Amygdala (tissue), 56 donors: ENCODE results near the gene CLIP2.
"Not testable (repeated sequence)": the region's sequence is repeated elsewhere in the genome, so short reads cannot be mapped to it uniquely, and the experiment has no call there.

Experiments used
- DNase-seq, 56 donors: peaks; one replicate each; lab custom pipeline; 2025; lab: John Stamatoyannopoulos, UW

CLIP2 gene

GRCh38 chr7:74289018-74289658 is at the start of gene CLIP2:
Gene CLIP2, plus strand, starts transcription at chr7:74289407. Its CDS starts 28,140 bp downstream, at chr7:74317547.
- DNase-seq, result peak in 55 of 56 donors; percentile 35 to 91 (median 78)

- DNase-seq, result no peak
Observed at GRCh38 chr7:74240482-74240881, 48.7 kb upstream of the CLIP2 start.

GRCh38 chr7:74242122-74242443 is 47.1 kb upstream of the CLIP2 start:
- no peak for DNase-seq

GRCh38 chr7:74246497-74246896 is 42.7 kb upstream of the CLIP2 start:
- DNase-seq, result no peak

- DNase-seq, result no peak
Observed at GRCh38 chr7:74248156-74248555, 41.1 kb upstream of the CLIP2 start.

DNA sequence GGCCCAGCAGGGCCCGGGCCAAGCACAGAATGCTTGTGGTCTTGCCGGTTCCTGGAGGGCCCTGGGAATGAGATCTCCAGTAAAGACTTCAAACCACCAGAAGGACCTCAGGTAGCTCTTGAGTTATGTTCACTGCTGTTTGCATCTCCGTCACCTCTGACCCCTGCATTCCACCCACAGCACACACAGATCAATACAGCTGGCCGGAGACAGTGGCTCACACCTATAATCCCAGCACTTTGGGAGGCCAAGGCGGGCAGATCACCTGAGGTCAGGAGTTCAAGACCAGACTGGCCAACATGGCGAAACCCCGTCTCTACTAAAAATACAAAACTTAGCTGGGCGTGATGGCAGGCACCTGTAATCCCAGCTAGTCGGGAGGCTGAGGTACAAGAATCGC is 40.1 kb upstream of the CLIP2 start:
- DNase-seq, result not testable (repeated sequence)

GRCh38 chr7:74252893-74253292 is 36.3 kb upstream of the CLIP2 start:
- DNase-seq, result no peak

DNA sequence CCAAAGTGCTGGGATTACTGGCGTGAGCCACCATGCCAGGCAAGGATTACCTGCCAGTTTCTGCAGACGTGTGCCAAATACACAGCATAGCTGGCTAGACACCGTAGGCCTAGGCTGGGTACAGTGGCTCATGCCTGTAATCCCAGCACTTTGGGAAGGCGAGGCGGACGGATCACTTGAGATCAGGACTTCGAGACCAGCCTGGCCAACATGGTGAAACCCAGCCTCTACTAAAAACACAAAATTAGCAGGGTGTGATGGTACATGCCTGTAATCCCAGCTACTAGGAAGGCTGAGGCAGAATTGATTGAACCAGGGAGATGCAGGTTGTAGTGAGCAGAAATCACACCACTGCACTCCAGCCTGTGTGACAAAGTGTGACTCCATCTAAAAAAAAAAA is 35.9 kb upstream of the CLIP2 start:
- DNase-seq, result no peak

- no peak for DNase-seq
Observed at GRCh38 chr7:74253835-74254128, 35.4 kb upstream of the CLIP2 start.

GRCh38 chr7:74254129-74254857 is 34.9 kb upstream of the CLIP2 start, which contains the start of gene RFC2:
Gene RFC2, minus strand, starts transcription at chr7:74254399. Its CDS starts 16 bp downstream, at chr7:74254383.
- DNase-seq, result peak; percentile 80 to 99 (median 94)

GRCh38 chr7:74254858-74255379 is 34.3 kb upstream of the CLIP2 start:
- peak in 1 of 56 donors; percentile 57 for DNase-seq

DNA sequence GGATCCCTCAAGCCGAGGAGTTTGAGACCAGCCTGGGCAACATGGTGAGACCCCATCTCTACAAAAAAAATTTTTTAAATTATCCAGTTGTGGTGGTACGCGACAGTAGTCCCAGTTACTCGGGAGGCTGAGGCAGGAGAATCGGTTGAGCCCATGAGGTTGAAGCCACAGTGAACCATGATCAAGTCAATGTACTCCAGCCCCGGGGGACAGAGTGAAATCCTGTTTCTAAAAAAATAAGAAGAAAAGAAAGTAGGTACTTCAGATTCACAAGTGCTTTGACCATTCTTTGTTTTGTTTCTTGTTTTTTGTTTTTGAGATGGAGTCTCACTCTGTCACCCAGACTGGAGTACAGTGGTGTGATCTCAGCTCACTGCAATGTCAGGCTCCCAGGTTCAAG is 33.7 kb upstream of the CLIP2 start:
- DNase-seq, result not testable (repeated sequence)

DNA sequence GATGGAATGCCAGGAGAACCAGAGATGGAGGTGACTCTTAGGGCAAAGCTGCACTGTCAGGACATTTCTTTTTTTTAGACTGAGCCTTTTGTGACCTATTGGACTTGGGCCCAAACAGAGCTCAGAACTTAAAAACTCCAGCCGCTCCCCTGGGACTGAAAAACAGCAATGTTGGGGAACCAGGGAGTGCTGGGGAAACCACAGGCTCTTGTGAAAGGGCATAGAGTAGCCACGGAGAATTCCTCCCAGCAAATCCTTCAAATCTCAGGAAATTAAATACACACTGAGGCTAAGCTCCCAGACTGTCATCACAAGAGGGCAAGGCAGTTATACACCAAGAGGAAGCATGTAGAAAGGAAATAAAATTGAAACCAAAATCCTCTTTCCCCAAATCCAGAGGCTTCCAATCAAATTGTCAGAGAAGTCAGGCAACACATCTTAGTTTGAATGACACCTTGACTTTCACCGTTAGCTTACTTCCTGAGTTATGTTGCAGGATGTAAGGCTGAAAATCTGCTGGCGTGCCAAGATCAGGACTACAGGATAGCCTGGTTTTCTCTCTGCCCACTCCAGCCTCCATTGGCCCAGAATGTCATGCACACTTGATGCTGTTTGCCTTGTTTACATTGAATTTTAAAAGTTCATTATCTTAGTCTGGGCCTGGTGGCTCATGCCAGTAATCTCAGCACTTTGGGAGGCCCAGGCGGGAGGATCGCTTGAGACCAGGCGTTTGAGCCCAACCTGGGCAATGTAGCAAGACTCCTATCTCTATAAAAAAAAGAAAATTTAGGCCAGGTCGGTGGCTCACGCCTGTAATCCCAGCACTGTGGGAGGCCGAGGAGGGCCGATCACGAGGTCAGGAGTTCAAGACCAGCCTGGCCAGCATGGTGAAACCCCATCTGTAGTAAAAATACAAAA is 32.5 kb upstream of the CLIP2 start:
- DNase-seq, result no peak

GRCh38 chr7:74258639-74259038 is 30.6 kb upstream of the CLIP2 start:
- no peak for DNase-seq

- no peak for DNase-seq
Observed at GRCh38 chr7:74262639-74263398, 26.4 kb upstream of the CLIP2 start.

GRCh38 chr7:74263399-74264120 is 25.6 kb upstream of the CLIP2 start:
- DNase-seq, result no peak

GRCh38 chr7:74266191-74266963 is 22.8 kb upstream of the CLIP2 start:
- DNase-seq, result no peak

GRCh38 chr7:74267756-74268565 is 21.2 kb upstream of the CLIP2 start:
- no peak for DNase-seq
